A549 (cell line): ENCODE results near the gene ARMC9.

Experiments used
- ESRRA ChIP-seq: fragments of 150-350 bp; IDR thresholded peaks from 2 replicates; pipeline ENCODE4 v1.6.1; 2014; ENCODE audit warnings: mild to moderate bottlenecking, low read length, borderline replicate concordance
- POLR2AphosphoS2 ChIP-seq: conservative IDR thresholded peaks from 2 replicates; pipeline ENCODE4 v1.6.1; 2012; ENCODE audit warnings: low read length, improper control_type of control experiment, inconsistent platforms
- SMC3 ChIP-seq: fragments of >200 bp; sonication (Bioruptor Twin); formaldehyde crosslinking; IDR thresholded peaks from 3 replicates; pipeline ENCODE4 v1.6.1; 2018; ENCODE audit warnings: inconsistent platforms
- TF ChIP-seq, protein P1 (sequence below): fragments of 250-450 bp; sonication (Bioruptor Pico); IDR thresholded peaks from 2 replicates; pipeline ENCODE4 v1.5.0; 2021; ENCODE audit warnings: mild to moderate bottlenecking, moderate library complexity, borderline replicate concordance
- TF ChIP-seq, protein P2 (sequence below): IDR thresholded peaks from 2 replicates; pipeline ENCODE4 v1.6.1; 2012

DNA sequence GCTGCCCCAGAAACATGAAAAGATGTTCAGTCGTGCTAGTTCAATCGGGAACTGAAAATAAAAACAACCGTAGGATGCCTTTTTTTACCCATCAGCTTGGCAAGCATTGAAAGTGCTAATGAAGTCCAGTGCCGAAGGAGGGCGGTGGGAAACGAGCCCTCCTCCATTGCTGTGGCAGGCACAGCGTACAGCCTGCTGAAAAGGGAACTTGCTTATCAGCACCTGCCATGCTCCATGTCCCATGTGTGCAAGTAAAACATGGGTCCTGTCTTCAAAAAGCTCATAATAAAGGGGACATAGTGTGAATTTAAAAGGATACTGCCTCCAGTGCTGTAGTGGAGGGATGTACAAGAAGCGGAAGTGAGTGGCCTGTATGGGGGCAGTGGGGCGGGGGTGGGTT lies 82.4 kb downstream of the ARMC9 start:
- TF ChIP-seq ESRRA (no peak), POLR2AphosphoS2 (no peak), SMC3 (no peak)
- TF ChIP-seq, protein P1, sequence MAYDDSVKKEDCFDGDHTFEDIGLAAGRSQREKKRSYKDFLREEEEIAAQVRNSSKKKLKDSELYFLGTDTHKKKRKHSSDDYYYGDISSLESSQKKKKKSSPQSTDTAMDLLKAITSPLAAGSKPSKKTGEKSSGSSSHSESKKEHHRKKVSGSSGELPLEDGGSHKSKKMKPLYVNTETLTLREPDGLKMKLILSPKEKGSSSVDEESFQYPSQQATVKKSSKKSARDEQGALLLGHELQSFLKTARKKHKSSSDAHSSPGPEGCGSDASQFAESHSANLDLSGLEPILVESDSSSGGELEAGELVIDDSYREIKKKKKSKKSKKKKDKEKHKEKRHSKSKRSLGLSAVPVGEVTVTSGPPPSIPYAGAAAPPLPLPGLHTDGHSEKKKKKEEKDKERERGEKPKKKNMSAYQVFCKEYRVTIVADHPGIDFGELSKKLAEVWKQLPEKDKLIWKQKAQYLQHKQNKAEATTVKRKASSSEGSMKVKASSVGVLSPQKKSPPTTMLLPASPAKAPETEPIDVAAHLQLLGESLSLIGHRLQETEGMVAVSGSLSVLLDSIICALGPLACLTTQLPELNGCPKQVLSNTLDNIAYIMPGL (CRISPR knock-in tag), result no peak
- TF ChIP-seq, protein P2, sequence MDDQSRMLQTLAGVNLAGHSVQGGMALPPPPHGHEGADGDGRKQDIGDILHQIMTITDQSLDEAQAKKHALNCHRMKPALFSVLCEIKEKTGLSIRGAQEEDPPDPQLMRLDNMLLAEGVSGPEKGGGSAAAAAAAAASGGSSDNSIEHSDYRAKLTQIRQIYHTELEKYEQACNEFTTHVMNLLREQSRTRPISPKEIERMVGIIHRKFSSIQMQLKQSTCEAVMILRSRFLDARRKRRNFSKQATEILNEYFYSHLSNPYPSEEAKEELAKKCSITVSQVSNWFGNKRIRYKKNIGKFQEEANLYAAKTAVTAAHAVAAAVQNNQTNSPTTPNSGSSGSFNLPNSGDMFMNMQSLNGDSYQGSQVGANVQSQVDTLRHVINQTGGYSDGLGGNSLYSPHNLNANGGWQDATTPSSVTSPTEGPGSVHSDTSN, result no peak
